Measurements from ENCODE around the gene ACTG2.

DNA sequence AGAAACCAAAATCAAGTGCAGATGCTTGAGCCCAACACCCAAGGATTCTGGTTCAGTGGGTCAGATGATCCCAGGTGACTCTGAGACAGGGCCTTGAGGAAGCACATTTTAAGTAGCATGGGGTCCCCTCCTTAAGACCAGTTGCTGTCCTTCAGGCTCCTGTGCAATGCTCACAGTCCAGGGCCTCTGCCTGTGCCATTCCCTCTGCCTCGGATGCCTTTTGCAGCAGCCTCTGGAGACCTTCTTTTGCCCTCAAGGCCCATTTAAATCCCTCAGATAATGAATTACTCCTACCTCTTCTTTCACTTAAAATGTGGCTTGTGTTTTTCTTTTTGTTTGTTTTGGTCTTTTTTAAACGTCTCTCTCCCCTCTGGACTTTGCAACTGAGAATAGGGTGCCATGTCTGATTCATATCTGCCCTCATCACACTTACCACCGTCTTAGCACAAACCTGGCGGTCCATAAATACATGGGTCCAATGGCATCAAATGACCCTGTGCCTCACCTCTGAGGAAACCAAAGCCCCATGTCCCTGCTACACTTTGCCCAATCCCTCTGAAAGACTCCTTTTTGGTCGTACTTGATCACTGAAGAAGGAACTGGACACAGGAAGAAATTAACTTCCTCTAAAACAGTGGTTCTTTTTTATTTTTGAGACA lies 14.2 kb downstream of the ACTG2 start:
- TF ChIP-seq, protein P1, sequence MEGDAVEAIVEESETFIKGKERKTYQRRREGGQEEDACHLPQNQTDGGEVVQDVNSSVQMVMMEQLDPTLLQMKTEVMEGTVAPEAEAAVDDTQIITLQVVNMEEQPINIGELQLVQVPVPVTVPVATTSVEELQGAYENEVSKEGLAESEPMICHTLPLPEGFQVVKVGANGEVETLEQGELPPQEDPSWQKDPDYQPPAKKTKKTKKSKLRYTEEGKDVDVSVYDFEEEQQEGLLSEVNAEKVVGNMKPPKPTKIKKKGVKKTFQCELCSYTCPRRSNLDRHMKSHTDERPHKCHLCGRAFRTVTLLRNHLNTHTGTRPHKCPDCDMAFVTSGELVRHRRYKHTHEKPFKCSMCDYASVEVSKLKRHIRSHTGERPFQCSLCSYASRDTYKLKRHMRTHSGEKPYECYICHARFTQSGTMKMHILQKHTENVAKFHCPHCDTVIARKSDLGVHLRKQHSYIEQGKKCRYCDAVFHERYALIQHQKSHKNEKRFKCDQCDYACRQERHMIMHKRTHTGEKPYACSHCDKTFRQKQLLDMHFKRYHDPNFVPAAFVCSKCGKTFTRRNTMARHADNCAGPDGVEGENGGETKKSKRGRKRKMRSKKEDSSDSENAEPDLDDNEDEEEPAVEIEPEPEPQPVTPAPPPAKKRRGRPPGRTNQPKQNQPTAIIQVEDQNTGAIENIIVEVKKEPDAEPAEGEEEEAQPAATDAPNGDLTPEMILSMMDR (IDR thresholded peaks at IDR 0.05) = no peak
- TF ChIP-seq EZH2phosphoT487 (IDR thresholded peaks at IDR 0.05) (no peak), EZH2 (IDR thresholded peaks at IDR 0.05) (no peak)
